MM.1S (cell line): ENCODE results near the gene OR2L3.

Experiments used
- DNase-seq: peaks from one replicate; pipeline ENCODE4 v3.0.0-alpha.2; 2015
- H2AFZ ChIP-seq: fragments of 300-600 bp; sonication (generic); 2 replicates; pipeline ENCODE4 v1.6.0; 2016; ENCODE audit warnings: antibody characterized with exemption, low read length
- H3F3A ChIP-seq: fragments of 300-600 bp; sonication (generic); 2 replicates; pipeline ENCODE4 v1.6.1; 2016; ENCODE audit warnings: mild to moderate bottlenecking, antibody characterized with exemption, low read length, moderate library complexity, mixed read lengths; ENCODE audit not compliant: insufficient read depth
- H3K27ac ChIP-seq: fragments of 300-600 bp; sonication (generic); 2 replicates; pipeline ENCODE4 v1.5.1; 2016; ENCODE audit warnings: mild to moderate bottlenecking, low read length
- H3K27me3 ChIP-seq: fragments of 300-600 bp; sonication (generic); replicated peaks from 2 replicates; pipeline ENCODE4 v1.6.0; 2016; ENCODE audit warnings: low read length; ENCODE audit not compliant: insufficient read depth
- H3K36me3 ChIP-seq: fragments of 300-600 bp; sonication (generic); replicated peaks from 2 replicates; pipeline ENCODE4 v1.6.1; 2016; ENCODE audit warnings: mild to moderate bottlenecking, low read length, mixed read lengths; ENCODE audit not compliant: insufficient read depth
- H3K4me1 ChIP-seq: fragments of 300-600 bp; sonication (generic); 2 replicates; pipeline ENCODE4 v1.6.1; 2016; ENCODE audit warnings: low read length, mixed read lengths
- H3K4me2 ChIP-seq: fragments of 300-600 bp; sonication (generic); 2 replicates; pipeline ENCODE4 v1.6.0; 2016; ENCODE audit warnings: low read depth, low read length
- H3K4me3 ChIP-seq: fragments of 300-600 bp; sonication (generic); 2 replicates; pipeline ENCODE4 v1.5.1; 2016; ENCODE audit warnings: low read length, mixed read lengths
- H3K79me2 ChIP-seq: fragments of 300-600 bp; sonication (generic); 2 replicates; pipeline ENCODE4 v1.6.1; 2016; ENCODE audit warnings: mixed run types, low read length, mixed read lengths
- H3K9ac ChIP-seq: fragments of 300-600 bp; sonication (generic); 2 replicates; pipeline ENCODE4 v1.6.1; 2016; ENCODE audit warnings: low read length, mixed read lengths
- H3K9me2 ChIP-seq: fragments of 300-600 bp; sonication (generic); replicated peaks from 2 replicates; pipeline ENCODE4 v1.6.1; 2016; ENCODE audit warnings: mild to moderate bottlenecking, low read length, mixed read lengths; ENCODE audit not compliant: insufficient read depth
- H3K9me3 ChIP-seq: fragments of 300-600 bp; sonication (generic); replicated peaks from 2 replicates; pipeline ENCODE4 v1.6.1; 2016; ENCODE audit warnings: mild to moderate bottlenecking, low read length, mixed read lengths; ENCODE audit not compliant: insufficient read depth
- H4K20me1 ChIP-seq: fragments of 300-600 bp; sonication (generic); 2 replicates; pipeline ENCODE4 v1.6.1; 2016; ENCODE audit warnings: mild to moderate bottlenecking, low read length, moderate library complexity, mixed read lengths; ENCODE audit not compliant: insufficient read depth
- CTCF ChIP-seq: fragments of 300-600 bp; sonication (generic); IDR thresholded peaks from 2 replicates; pipeline ENCODE4 v1.5.1; 2016; ENCODE audit warnings: antibody characterized with exemption, low read length, mixed read lengths
- EZH2 ChIP-seq: fragments of 300-600 bp; sonication (generic); optimal IDR thresholded peaks from 2 replicates; pipeline ENCODE3; 2017; ENCODE audit warnings: low read depth, mild to moderate bottlenecking, antibody characterized with exemption, low read length, mixed read lengths
- EZH2phosphoT487 ChIP-seq: fragments of 300-600 bp; sonication (generic); IDR thresholded peaks from 2 replicates; pipeline ENCODE4 v1.6.1; 2018; ENCODE audit warnings: antibody characterized with exemption, low read length

OR2L3 gene

GRCh38 chr1:248102847-248103246 is 56.2 kb downstream of the OR2L3 start:
- TF ChIP-seq EZH2phosphoT487, result no peak
- no peak overlapping the region for H3K27ac ChIP-seq
- no peak for DNase-seq
- no peaks in the 10 kb centered on the region for H3K9me3 ChIP-seq
- no peak overlapping the region for H3K4me3 ChIP-seq
- no peaks in the 10 kb centered on the region for H4K20me1 ChIP-seq
- H3K79me2 ChIP-seq, result no peaks in the 10 kb centered on the region
- H3K27me3 ChIP-seq, result no peaks in the 10 kb centered on the region
- no peak overlapping the region for H2AFZ ChIP-seq
- no peak overlapping the region for H3K9ac ChIP-seq
- no peak overlapping the region for H3K4me2 ChIP-seq
- H3K4me1 ChIP-seq, result no peaks in the 10 kb centered on the region
- H3F3A ChIP-seq, result no peaks in the 10 kb centered on the region
- H3K9me2 ChIP-seq, result no peaks in the 10 kb centered on the region
- no peaks in the 10 kb centered on the region for H3K36me3 ChIP-seq

GRCh38 chr1:248111157-248111556 is 64.5 kb downstream of the OR2L3 start:
- no peak overlapping the region for H3K27ac ChIP-seq
- H3K79me2 ChIP-seq, result no peaks in the 10 kb centered on the region
- H3K4me1 ChIP-seq, result no peaks in the 10 kb centered on the region
- no peaks in the 10 kb centered on the region for H3K27me3 ChIP-seq
- TF ChIP-seq EZH2phosphoT487 (no peak), CTCF (no peak), EZH2 (no peak)
- H3K9me2 ChIP-seq, result no peaks in the 10 kb centered on the region
- H3K9ac ChIP-seq, result no peak overlapping the region
- H3K36me3 ChIP-seq, result no peaks in the 10 kb centered on the region
- no peaks in the 10 kb centered on the region for H4K20me1 ChIP-seq
- DNase-seq, result no peak
- no peaks in the 10 kb centered on the region for H3K9me3 ChIP-seq
- H2AFZ ChIP-seq, result no peak overlapping the region
- H3K4me3 ChIP-seq, result no peak overlapping the region
- no peak overlapping the region for H3K4me2 ChIP-seq
- H3F3A ChIP-seq, result no peaks in the 10 kb centered on the region
